Fibroblast of upper back skin (primary cell): ENCODE measurements around the gene TNF.

Experiments used
- DNase-seq: peaks from one replicate; pipeline ENCODE4 v3.0.0-alpha.2; 2013

Gene TNF

GRCh38 chr6:31575335-31575901, at the start of gene TNF:
Gene TNF (plus strand): TSS chr6:31575565. CDS start chr6:31575742, 177 bp downstream.
- no peak for DNase-seq

- DNase-seq = peak; percentile 27
Observed at GRCh38 chr6:31525932-31526591, 49.3 kb upstream of the TNF start.

GRCh38 chr6:31528307-31528777, 47.0 kb upstream of the TNF start:
- no peak for DNase-seq

- no peak for DNase-seq
Observed at GRCh38 chr6:31528821-31529328, 46.5 kb upstream of the TNF start, which contains the start of gene MCCD1. Gene MCCD1 (plus strand): TSS chr6:31528962. CDS start chr6:31529015, 53 bp downstream.

- no peak for DNase-seq
Observed at GRCh38 chr6:31529329-31530150, 45.8 kb upstream of the TNF start.

- DNase-seq = no peak
Observed at GRCh38 chr6:31530659-31531058, 44.7 kb upstream of the TNF start.

- DNase-seq = no peak
Observed at GRCh38 chr6:31531162-31531561, 44.2 kb upstream of the TNF start.

GRCh38 chr6:31531771-31532643, 43.4 kb upstream of the TNF start:
- DNase-seq = no peak

GRCh38 chr6:31532644-31533454, 42.5 kb upstream of the TNF start:
- no peak for DNase-seq

GRCh38 chr6:31533455-31533841, 41.9 kb upstream of the TNF start:
- no peak for DNase-seq

GRCh38 chr6:31534011-31534410, 41.4 kb upstream of the TNF start:
- DNase-seq = no peak

GRCh38 chr6:31534521-31535040, 40.8 kb upstream of the TNF start:
- no peak for DNase-seq

GRCh38 chr6:31535538-31536324, 39.6 kb upstream of the TNF start:
- no peak for DNase-seq

GRCh38 chr6:31538805-31539400, 36.5 kb upstream of the TNF start:
- no peak for DNase-seq

GRCh38 chr6:31540640-31541039, 34.7 kb upstream of the TNF start:
- DNase-seq = no peak

GRCh38 chr6:31541059-31541657, 34.2 kb upstream of the TNF start:
- peak; percentile 37 for DNase-seq

GRCh38 chr6:31541658-31542521, 33.5 kb upstream of the TNF start, which contains the start of gene DDX39B:
Gene DDX39B (minus strand): TSS chr6:31542003. CDS start chr6:31540532, 1,471 bp downstream.
- peak; percentile 98 for DNase-seq

- no peak for DNase-seq
Observed at GRCh38 chr6:31543639-31544038, 31.7 kb upstream of the TNF start.

- DNase-seq = no peak
Observed at GRCh38 chr6:31544676-31545075, 30.7 kb upstream of the TNF start.
